ENCODE measurements around the gene LRRC52. TPM values are rescaled to one million over a fixed set of nuclear protein-coding genes. Genes with fewer than 3 reads are reported as not detected.

LRRC52 gene
- total RNA-seq, 1 experiment from 2014 or later, result not detected

- DNase-seq (ENCODE audit: extremely low read depth, low read depth), result no peak
Measured at GRCh38 chr1:165536016-165536415, 7.8 kb upstream of the LRRC52 start.

GRCh38 chr1:165537356-165538109, 6.3 kb upstream of the LRRC52 start:
- no peak for DNase-seq (ENCODE audit: extremely low read depth, low read depth)

GRCh38 chr1:165539306-165539705, 4.5 kb upstream of the LRRC52 start:
- DNase-seq (ENCODE audit: extremely low read depth, low read depth), result peak; percentile 70

- DNase-seq (ENCODE audit: extremely low read depth, low read depth), result no peak
Measured at GRCh38 chr1:165539908-165540307, 3.9 kb upstream of the LRRC52 start.

GRCh38 chr1:165542015-165542631, 1.7 kb upstream of the LRRC52 start:
- DNase-seq (ENCODE audit: extremely low read depth, low read depth), result no peak

GRCh38 chr1:165542647-165543046, 1.2 kb upstream of the LRRC52 start:
- no peak for DNase-seq (ENCODE audit: extremely low read depth, low read depth)

GRCh38 chr1:165544996-165545395, 1.2 kb downstream of the LRRC52 start:
- no peak for DNase-seq (ENCODE audit: extremely low read depth, low read depth)

- no peak for DNase-seq (ENCODE audit: extremely low read depth, low read depth)
Measured at GRCh38 chr1:165545974-165546373, 2.2 kb downstream of the LRRC52 start.

- DNase-seq (ENCODE audit: extremely low read depth, low read depth), result no peak
Measured at GRCh38 chr1:165549973-165550372, 6.2 kb downstream of the LRRC52 start.

- DNase-seq (ENCODE audit: extremely low read depth, low read depth), result no peak
Measured at GRCh38 chr1:165551469-165551868, 7.7 kb downstream of the LRRC52 start.

- DNase-seq (ENCODE audit: extremely low read depth, low read depth), result no peak
Measured at GRCh38 chr1:165560883-165561656, 17.3 kb downstream of the LRRC52 start.

- DNase-seq (ENCODE audit: extremely low read depth, low read depth), result no peak
Measured at GRCh38 chr1:165562571-165562970, 18.8 kb downstream of the LRRC52 start.

GRCh38 chr1:165563551-165563950, 19.8 kb downstream of the LRRC52 start:
- DNase-seq (ENCODE audit: extremely low read depth, low read depth), result no peak

- no peak for DNase-seq (ENCODE audit: extremely low read depth, low read depth)
Measured at GRCh38 chr1:165564561-165564960, 20.8 kb downstream of the LRRC52 start.

GRCh38 chr1:165565751-165566490, 22.1 kb downstream of the LRRC52 start:
- DNase-seq (ENCODE audit: extremely low read depth, low read depth), result no peak

- DNase-seq (ENCODE audit: extremely low read depth, low read depth), result no peak
Measured at GRCh38 chr1:165570078-165570477, 26.3 kb downstream of the LRRC52 start.

- DNase-seq (ENCODE audit: extremely low read depth, low read depth), result no peak
Measured at GRCh38 chr1:165573787-165574186, 30.0 kb downstream of the LRRC52 start.

GRCh38 chr1:165574295-165574694, 30.5 kb downstream of the LRRC52 start:
- DNase-seq (ENCODE audit: extremely low read depth, low read depth), result no peak

GRCh38 chr1:165575468-165576099, 31.8 kb downstream of the LRRC52 start:
- DNase-seq (ENCODE audit: extremely low read depth, low read depth), result no peak

- DNase-seq (ENCODE audit: extremely low read depth, low read depth), result no peak
Measured at GRCh38 chr1:165576536-165576935, 32.7 kb downstream of the LRRC52 start.

Data from NCI-H460 (cell line).